ENCODE measurements around the gene FRY. TPM values are rescaled to one million over a fixed set of nuclear protein-coding genes. Genes with fewer than 3 reads are reported as not detected.
"Not testable (repeated sequence)": the region's sequence is repeated elsewhere in the genome, so short reads cannot be mapped to it uniquely, and the experiment has no call there.

FRY gene
- total RNA-seq, 4 donors from 2014 or later, result 32.0 to 111 (median 63.8) TPM

- TF ChIP-seq POLR2A (IDR thresholded peaks at IDR 0.05), result no peak
- TF ChIP-seq, protein P1, sequence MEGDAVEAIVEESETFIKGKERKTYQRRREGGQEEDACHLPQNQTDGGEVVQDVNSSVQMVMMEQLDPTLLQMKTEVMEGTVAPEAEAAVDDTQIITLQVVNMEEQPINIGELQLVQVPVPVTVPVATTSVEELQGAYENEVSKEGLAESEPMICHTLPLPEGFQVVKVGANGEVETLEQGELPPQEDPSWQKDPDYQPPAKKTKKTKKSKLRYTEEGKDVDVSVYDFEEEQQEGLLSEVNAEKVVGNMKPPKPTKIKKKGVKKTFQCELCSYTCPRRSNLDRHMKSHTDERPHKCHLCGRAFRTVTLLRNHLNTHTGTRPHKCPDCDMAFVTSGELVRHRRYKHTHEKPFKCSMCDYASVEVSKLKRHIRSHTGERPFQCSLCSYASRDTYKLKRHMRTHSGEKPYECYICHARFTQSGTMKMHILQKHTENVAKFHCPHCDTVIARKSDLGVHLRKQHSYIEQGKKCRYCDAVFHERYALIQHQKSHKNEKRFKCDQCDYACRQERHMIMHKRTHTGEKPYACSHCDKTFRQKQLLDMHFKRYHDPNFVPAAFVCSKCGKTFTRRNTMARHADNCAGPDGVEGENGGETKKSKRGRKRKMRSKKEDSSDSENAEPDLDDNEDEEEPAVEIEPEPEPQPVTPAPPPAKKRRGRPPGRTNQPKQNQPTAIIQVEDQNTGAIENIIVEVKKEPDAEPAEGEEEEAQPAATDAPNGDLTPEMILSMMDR (IDR thresholded peaks at IDR 0.05), result no peak
- Histone ChIP-seq H3K9me3 (no peaks in the 10 kb centered on the region), H3K27me3 (no peaks in the 10 kb centered on the region), H3K4me1 (no peaks in the 10 kb centered on the region), H3K27ac (no peak overlapping the region), H3K4me3 (no peak overlapping the region), H3K36me3 (no peaks in the 10 kb centered on the region)
- no peak for DNase-seq
- intact Hi-C loops (cut with DNase I; ENCODE audit: low total_unique reads), result no loop called here
Measured at GRCh38 chr13:31987535-31988170, 43.9 kb upstream of the FRY start.

- H3K9me3 ChIP-seq; H3K27me3 ChIP-seq; H3K4me1 ChIP-seq; H3K27ac ChIP-seq; H3K4me3 ChIP-seq; intact Hi-C loops (cut with DNase I; ENCODE audit: low total_unique reads); H3K36me3 ChIP-seq; DNase-seq: not testable (repeated sequence)
Measured at GRCh38 chr13:31994367-31994766, 37.2 kb upstream of the FRY start.

DNA sequence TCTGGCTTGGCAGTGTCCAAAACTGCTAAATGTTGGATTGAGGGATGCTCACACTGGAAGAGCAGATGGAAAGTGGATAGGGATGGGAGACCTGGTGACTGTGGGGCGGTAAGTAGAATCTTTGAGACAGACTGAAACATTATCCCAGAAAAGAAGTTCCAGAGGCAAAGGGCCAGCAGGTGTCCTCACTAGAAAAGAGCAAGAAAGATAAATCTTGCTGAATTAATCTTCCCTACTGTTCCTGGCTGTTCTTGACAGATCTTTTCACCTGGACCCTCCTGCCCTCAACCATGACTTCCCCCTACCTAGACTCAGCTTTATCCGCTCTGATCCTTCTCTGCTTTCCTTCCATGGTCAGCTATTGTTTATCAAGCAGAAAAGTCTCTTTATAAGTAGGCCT lies 35.0 kb upstream of the FRY start:
- Histone ChIP-seq H3K36me3 (no peaks in the 10 kb centered on the region), H3K9me3 (no peaks in the 10 kb centered on the region), H3K4me3 (no peak overlapping the region), H3K27ac (no peak overlapping the region), H3K27me3 (no peaks in the 10 kb centered on the region), H3K4me1 (no peaks in the 10 kb centered on the region)
- DNase-seq, result no peak
- intact Hi-C loops (cut with DNase I; ENCODE audit: low total_unique reads), result no loop called here
- TF ChIP-seq POLR2A (IDR thresholded peaks at IDR 0.05), result no peak

- no peak for DNase-seq
- Histone ChIP-seq H3K4me3 (no peak overlapping the region), H3K4me1 (no peaks in the 10 kb centered on the region), H3K9me3 (no peaks in the 10 kb centered on the region), H3K36me3 (no peaks in the 10 kb centered on the region), H3K27ac (no peak overlapping the region), H3K27me3 (no peaks in the 10 kb centered on the region)
- TF ChIP-seq POLR2A (IDR thresholded peaks at IDR 0.05), result no peak
- TF ChIP-seq, protein P1 (IDR thresholded peaks at IDR 0.05), result no peak
- intact Hi-C loops (cut with DNase I; ENCODE audit: low total_unique reads), result no loop called here
Measured at GRCh38 chr13:31997641-31998040, 33.9 kb upstream of the FRY start.

GRCh38 chr13:31998131-31998530 lies 33.4 kb upstream of the FRY start:
- no peak for DNase-seq
- H3K4me1 ChIP-seq, result no peaks in the 10 kb centered on the region
- no peak overlapping the region for H3K27ac ChIP-seq
- no peak for TF ChIP-seq POLR2A (IDR thresholded peaks at IDR 0.05)
- TF ChIP-seq, protein P1 (IDR thresholded peaks at IDR 0.05), result no peak
- H3K36me3 ChIP-seq, result no peaks in the 10 kb centered on the region
- intact Hi-C loops (cut with DNase I; ENCODE audit: low total_unique reads), result no loop called here
- H3K9me3 ChIP-seq, result no peaks in the 10 kb centered on the region
- no peaks in the 10 kb centered on the region for H3K27me3 ChIP-seq
- no peak overlapping the region for H3K4me3 ChIP-seq

- intact Hi-C loops (cut with DNase I; ENCODE audit: low total_unique reads); H3K36me3 ChIP-seq; H3K4me1 ChIP-seq; H3K4me3 ChIP-seq; H3K27ac ChIP-seq; DNase-seq; H3K27me3 ChIP-seq; H3K9me3 ChIP-seq: not testable (repeated sequence)
Measured at GRCh38 chr13:32000754-32001153, 30.8 kb upstream of the FRY start.

Data from uterus (tissue), 4 donors.